HG03064 (cell line): ENCODE measurements around the gene DEPP1.

Experiments used
- ATAC-seq: cut with Tn5 transposase; IDR thresholded peaks from one replicate; pipeline ENCODE4 v1.9.1; 2021; ENCODE audit warnings: low read depth; ENCODE audit not compliant: unreplicated experiment

Gene DEPP1

GRCh38 chr10:44956226-44956625 lies 22.4 kb downstream of the DEPP1 start:
- no peak for ATAC-seq

- no peak for ATAC-seq
These were observed 23.1 kb downstream of the DEPP1 start for GRCh38 chr10:44955413-44956070.

GRCh38 chr10:44954962-44955361 lies 23.6 kb downstream of the DEPP1 start:
- ATAC-seq, result no peak

GRCh38 chr10:44954042-44954441 lies 24.6 kb downstream of the DEPP1 start:
- ATAC-seq, result no peak

- no peak for ATAC-seq
These were observed 25.8 kb downstream of the DEPP1 start for GRCh38 chr10:44952779-44953231.

- ATAC-seq, result no peak
These were observed 26.9 kb downstream of the DEPP1 start for GRCh38 chr10:44951576-44952226.

GRCh38 chr10:44950326-44951225 lies 28.0 kb downstream of the DEPP1 start:
- ATAC-seq, result no peak

GRCh38 chr10:44949915-44950314 lies 28.7 kb downstream of the DEPP1 start:
- ATAC-seq, result no peak

- no peak for ATAC-seq
These were observed 29.3 kb downstream of the DEPP1 start for GRCh38 chr10:44949127-44949802.

- no peak for ATAC-seq
These were observed 30.0 kb downstream of the DEPP1 start for GRCh38 chr10:44948642-44949041.

GRCh38 chr10:44947371-44948152 lies 31.0 kb downstream of the DEPP1 start:
- peak; percentile 47 for ATAC-seq

- no peak for ATAC-seq
These were observed 32.4 kb downstream of the DEPP1 start for GRCh38 chr10:44946205-44946604.

GRCh38 chr10:44944354-44944753 lies 34.3 kb downstream of the DEPP1 start:
- ATAC-seq, result no peak

- ATAC-seq, result no peak
These were observed 38.8 kb downstream of the DEPP1 start for GRCh38 chr10:44939691-44940401.

- no peak for ATAC-seq
These were observed 39.7 kb downstream of the DEPP1 start for GRCh38 chr10:44938956-44939355.

GRCh38 chr10:44937196-44938005 lies 41.2 kb downstream of the DEPP1 start:
- ATAC-seq, result no peak

- ATAC-seq, result no peak
These were observed 42.2 kb downstream of the DEPP1 start for GRCh38 chr10:44936314-44936975.

GRCh38 chr10:44935966-44936295 lies 42.7 kb downstream of the DEPP1 start:
- ATAC-seq, result no peak
